Measurements from ENCODE around the gene LRCOL1.

DNA sequence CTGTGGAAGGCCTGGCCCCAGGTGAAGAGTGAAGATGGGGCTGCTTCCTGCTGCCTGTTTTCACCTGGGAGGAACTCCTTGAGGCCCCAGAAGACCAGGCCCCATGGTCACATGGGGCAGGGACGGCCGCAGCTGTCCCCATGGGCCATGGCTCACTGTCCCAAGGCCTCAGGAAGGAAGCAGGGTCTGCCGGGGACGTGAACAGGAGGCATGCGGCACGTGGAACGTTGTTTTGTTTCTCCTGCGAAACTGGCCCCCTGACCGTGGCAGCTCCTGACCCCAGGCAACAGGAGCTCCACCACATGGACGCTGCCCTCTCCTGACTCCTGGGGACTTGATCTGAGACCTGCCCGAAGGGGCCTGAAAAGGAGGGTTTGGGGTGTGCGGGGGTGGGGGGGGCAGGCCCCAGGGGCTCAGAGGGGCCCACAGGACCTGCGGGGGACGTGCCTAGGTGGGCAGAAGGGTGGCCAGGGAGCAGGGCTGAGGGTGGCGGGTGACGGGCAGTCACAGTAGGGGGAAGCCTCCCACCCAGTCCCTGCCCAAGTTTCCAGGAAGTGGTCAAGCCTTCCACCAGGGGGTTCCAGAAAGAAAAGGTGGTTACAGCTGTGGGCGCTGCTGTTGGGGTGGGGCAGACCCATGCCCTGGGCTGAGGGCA lies 41.4 kb downstream of the LRCOL1 start:
- no peak for TF ChIP-seq POLR2A (IDR thresholded peaks at IDR 0.05)
- TF ChIP-seq, protein P1, sequence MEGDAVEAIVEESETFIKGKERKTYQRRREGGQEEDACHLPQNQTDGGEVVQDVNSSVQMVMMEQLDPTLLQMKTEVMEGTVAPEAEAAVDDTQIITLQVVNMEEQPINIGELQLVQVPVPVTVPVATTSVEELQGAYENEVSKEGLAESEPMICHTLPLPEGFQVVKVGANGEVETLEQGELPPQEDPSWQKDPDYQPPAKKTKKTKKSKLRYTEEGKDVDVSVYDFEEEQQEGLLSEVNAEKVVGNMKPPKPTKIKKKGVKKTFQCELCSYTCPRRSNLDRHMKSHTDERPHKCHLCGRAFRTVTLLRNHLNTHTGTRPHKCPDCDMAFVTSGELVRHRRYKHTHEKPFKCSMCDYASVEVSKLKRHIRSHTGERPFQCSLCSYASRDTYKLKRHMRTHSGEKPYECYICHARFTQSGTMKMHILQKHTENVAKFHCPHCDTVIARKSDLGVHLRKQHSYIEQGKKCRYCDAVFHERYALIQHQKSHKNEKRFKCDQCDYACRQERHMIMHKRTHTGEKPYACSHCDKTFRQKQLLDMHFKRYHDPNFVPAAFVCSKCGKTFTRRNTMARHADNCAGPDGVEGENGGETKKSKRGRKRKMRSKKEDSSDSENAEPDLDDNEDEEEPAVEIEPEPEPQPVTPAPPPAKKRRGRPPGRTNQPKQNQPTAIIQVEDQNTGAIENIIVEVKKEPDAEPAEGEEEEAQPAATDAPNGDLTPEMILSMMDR (IDR thresholded peaks at IDR 0.05): no peak
- no peak for TF ChIP-seq EP300 (IDR thresholded peaks at IDR 0.05)
